ENCODE measurements around the gene LAMA2.

DNA sequence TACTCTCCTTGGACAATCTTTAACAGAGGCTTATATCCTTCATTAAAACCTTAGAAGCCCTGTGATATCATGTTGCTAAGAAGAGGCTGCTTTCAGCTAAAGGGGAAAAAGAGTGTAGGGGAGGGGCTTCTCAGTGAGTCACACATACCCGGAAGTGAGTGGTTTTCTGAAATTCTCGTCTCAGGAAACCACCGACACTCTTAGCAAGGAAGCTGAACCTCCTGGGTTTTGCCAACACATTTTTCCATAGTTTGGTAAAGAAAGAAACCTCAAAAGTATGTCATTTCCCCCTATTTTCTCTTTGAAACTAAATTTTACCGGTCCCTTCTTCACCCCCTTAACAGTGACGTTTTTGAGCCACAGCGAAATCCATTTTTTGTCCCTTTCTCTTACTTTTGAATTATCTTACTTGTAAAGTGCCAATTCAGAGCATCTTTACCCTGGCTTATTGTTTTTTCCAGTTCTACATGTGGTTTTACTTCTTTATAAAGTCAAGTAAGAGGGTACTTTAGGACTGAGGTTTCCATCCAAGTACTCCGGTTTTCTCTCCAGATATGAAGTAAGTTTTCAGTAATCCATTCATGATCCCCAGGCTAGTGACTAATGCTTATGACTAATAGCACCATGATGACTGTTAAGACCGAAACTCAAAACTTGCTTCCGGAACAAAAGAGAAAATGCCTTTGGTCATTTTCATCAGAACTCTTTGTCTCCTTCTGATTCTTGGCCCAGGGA, 607.8 kb downstream of the LAMA2 start:
- TF ChIP-seq, protein P1, sequence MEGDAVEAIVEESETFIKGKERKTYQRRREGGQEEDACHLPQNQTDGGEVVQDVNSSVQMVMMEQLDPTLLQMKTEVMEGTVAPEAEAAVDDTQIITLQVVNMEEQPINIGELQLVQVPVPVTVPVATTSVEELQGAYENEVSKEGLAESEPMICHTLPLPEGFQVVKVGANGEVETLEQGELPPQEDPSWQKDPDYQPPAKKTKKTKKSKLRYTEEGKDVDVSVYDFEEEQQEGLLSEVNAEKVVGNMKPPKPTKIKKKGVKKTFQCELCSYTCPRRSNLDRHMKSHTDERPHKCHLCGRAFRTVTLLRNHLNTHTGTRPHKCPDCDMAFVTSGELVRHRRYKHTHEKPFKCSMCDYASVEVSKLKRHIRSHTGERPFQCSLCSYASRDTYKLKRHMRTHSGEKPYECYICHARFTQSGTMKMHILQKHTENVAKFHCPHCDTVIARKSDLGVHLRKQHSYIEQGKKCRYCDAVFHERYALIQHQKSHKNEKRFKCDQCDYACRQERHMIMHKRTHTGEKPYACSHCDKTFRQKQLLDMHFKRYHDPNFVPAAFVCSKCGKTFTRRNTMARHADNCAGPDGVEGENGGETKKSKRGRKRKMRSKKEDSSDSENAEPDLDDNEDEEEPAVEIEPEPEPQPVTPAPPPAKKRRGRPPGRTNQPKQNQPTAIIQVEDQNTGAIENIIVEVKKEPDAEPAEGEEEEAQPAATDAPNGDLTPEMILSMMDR (IDR thresholded peaks at IDR 0.05; ENCODE audit: low read depth, low read length), result no peak
- no peak for TF ChIP-seq MYC (IDR thresholded peaks at IDR 0.05; ENCODE audit: low read depth, low read length)
- no peak for TF ChIP-seq POLR2A (IDR thresholded peaks at IDR 0.05; ENCODE audit: extremely low read depth, insufficient read length)

Data from NB4 (cell line).